ENCODE measurements around the gene CDR2. TPM values are rescaled to one million over a fixed set of nuclear protein-coding genes. Genes with fewer than 3 reads are reported as not detected.
"Not testable (repeated sequence)": the region's sequence is repeated elsewhere in the genome, so short reads cannot be mapped to it uniquely, and the experiment has no call there.

CDR2 gene
- total RNA-seq, 1 donor from 2014 or later, result 33.9 TPM

GRCh38 chr16:22307838-22308237 lies 66.6 kb downstream of the CDR2 start:
- no peak overlapping the region for H3K27ac ChIP-seq
- no peaks in the 10 kb centered on the region for H3K4me1 ChIP-seq
- H3K27me3 ChIP-seq, result no peaks in the 10 kb centered on the region
- no peak for DNase-seq (ENCODE audit: extremely low spot score in 2 of 2)
- no peak overlapping the region for H3K4me3 ChIP-seq
- TF ChIP-seq POLR2A (IDR thresholded peaks at IDR 0.05) (no peak), POLR2AphosphoS5 (IDR thresholded peaks at IDR 0.05; ENCODE audit: insufficient read depth in 1 of 2, low read depth in 1 of 2) (no peak), CTCF (IDR thresholded peaks at IDR 0.05) (no peak)
- H3K9me3 ChIP-seq, result no peaks in the 10 kb centered on the region
- intact Hi-C loops (cut with DNase I), result no loop called here
- peaks cover 0 to 38% of the 10 kb centered on the region in 2 donors for H3K36me3 ChIP-seq

- DNase-seq (ENCODE audit: extremely low spot score in 2 of 2), result no peak
- Histone ChIP-seq H3K27me3 (no peaks in the 10 kb centered on the region), H3K4me1 (no peaks in the 10 kb centered on the region), H3K4me3 (no peak overlapping the region), H3K9me3 (no peaks in the 10 kb centered on the region), H3K36me3 (peaks cover 0 to 36% of the 10 kb centered on the region in 2 donors), H3K27ac (no peak overlapping the region)
- TF ChIP-seq POLR2A (IDR thresholded peaks at IDR 0.05) (no peak), POLR2AphosphoS5 (IDR thresholded peaks at IDR 0.05; ENCODE audit: insufficient read depth in 1 of 2, low read depth in 1 of 2) (no peak), CTCF (IDR thresholded peaks at IDR 0.05) (no peak)
- intact Hi-C loops (cut with DNase I), result no loop called here
These were observed 67.6 kb downstream of the CDR2 start for GRCh38 chr16:22306788-22307187.

GRCh38 chr16:22304411-22304810 lies 70.0 kb downstream of the CDR2 start:
- no peaks in the 10 kb centered on the region for H3K9me3 ChIP-seq
- peaks cover 18% of the 10 kb centered on the region for H3K4me1 ChIP-seq
- H3K4me3 ChIP-seq, result no peak overlapping the region
- H3K27me3 ChIP-seq, result no peaks in the 10 kb centered on the region
- TF ChIP-seq POLR2AphosphoS5 (IDR thresholded peaks at IDR 0.05; ENCODE audit: insufficient read depth in 1 of 2, low read depth in 1 of 2) (no peak), CTCF (IDR thresholded peaks at IDR 0.05) (no peak), POLR2A (IDR thresholded peaks at IDR 0.05) (no peak)
- DNase-seq (ENCODE audit: extremely low spot score in 2 of 2), result no peak
- intact Hi-C loops (cut with DNase I), result no loop called here
- peaks cover 0 to 29% of the 10 kb centered on the region in 2 donors for H3K36me3 ChIP-seq
- H3K27ac ChIP-seq, result no peak overlapping the region

- H3K4me1 ChIP-seq, result peaks cover 19% of the 10 kb centered on the region
- TF ChIP-seq CTCF (IDR thresholded peaks at IDR 0.05) (no peak), POLR2AphosphoS5 (IDR thresholded peaks at IDR 0.05; ENCODE audit: insufficient read depth in 1 of 2, low read depth in 1 of 2) (no peak), POLR2A (IDR thresholded peaks at IDR 0.05) (no peak)
- no peaks in the 10 kb centered on the region for H3K27me3 ChIP-seq
- intact Hi-C loops (cut with DNase I), result no loop called here
- DNase-seq (ENCODE audit: extremely low spot score in 2 of 2), result no peak
- no peak overlapping the region for H3K27ac ChIP-seq
- no peak overlapping the region for H3K4me3 ChIP-seq
- peaks cover 0 to 20% of the 10 kb centered on the region in 2 donors for H3K36me3 ChIP-seq
- H3K9me3 ChIP-seq, result no peaks in the 10 kb centered on the region
These were observed 71.5 kb downstream of the CDR2 start for GRCh38 chr16:22302776-22303363.

- H3K27ac ChIP-seq; DNase-seq (ENCODE audit: extremely low spot score in 2 of 2); H3K4me3 ChIP-seq; intact Hi-C loops (cut with DNase I); H3K27me3 ChIP-seq; H3K9me3 ChIP-seq: not testable (repeated sequence)
- Histone ChIP-seq H3K36me3 (peaks cover 0 to 17% of the 10 kb centered on the region in 2 donors), H3K4me1 (peaks cover 21% of the 10 kb centered on the region)
These were observed 73.0 kb downstream of the CDR2 start for GRCh38 chr16:22301423-22301822.
